Myocyte (in vitro differentiated cells): ENCODE results near the gene SYT1. TPM values are rescaled to one million over a fixed set of nuclear protein-coding genes. Genes with fewer than 3 reads are reported as not detected.
A peak's percentile ranks its signal among the peaks of the same experiment; 100 is the strongest.
"Not testable (repeated sequence)": the region's sequence is repeated elsewhere in the genome, so short reads cannot be mapped to it uniquely, and the experiment has no call there.

Source experiments
- DNase-seq: peaks from one replicate; pipeline ENCODE4 v3.0.0-alpha.2; 2012; ENCODE audit warnings: low read depth
- total RNA-seq: library from RNA; depleted of rRNA; stranded (reverse); fragments of >200 nt; gene quantifications from 2 replicates; pipeline ENCODE4 v1.2.3, GENCODE V29; 2014

SYT1 gene
- total RNA-seq, 1 donor from 2014 or later, result 29.6 TPM

DNA sequence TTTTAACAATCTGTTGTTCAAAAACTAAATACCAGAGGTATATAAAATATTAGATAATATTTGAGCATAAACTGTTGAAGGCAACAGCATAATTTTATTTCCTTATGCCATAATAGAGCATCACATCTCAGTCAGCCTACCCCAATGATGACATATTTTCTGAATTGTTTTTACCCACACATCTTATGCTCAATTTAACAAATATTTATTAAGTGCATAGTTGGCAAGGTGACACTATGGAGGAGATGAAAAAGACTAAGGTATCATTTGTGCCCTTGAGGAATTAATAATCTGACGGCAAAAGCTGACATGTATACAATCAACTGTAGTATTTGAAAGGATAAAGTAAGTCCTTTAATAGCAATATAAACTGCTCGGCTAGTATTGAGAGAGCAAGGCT is 102.4 kb downstream of the SYT1 start:
- DNase-seq, result no peak

DNA sequence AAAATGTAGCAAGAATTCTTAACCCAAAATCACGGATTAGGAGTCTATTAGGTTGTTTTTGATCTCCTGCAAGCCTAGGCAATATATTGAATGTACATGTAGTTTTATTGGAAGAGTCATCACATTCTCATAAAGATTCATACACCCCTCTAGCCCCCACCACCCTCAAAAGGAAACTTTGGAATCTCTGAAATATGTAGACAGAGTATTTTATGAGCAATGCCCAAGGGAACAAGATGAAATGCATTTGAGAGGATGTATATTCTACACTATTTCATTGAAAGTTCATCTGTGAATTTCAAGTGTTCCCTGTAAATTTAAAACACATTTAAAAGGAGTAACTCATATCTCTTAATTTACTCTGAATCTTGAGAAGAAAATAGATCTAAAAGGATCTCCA is 103.7 kb downstream of the SYT1 start:
- no peak for DNase-seq

DNA sequence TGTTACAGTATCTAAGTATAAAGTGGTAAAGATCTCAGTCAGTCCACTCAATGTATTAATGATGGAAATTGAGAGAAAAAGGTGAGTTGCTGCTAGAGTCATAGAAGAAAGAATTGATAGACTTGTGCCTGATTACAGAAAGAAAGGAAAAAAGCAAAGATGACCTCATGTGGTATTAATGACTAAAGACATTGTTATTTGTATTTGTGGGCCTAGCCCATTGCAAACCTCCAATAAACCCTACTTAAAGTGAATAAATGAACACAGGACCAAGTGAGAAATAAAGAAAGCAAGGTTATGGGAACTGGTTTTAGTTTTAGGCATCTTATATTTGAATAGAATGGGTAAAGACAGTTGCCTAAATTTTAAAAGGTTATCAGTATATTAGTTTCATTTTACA is 105.5 kb downstream of the SYT1 start:
- DNase-seq, result no peak

DNA sequence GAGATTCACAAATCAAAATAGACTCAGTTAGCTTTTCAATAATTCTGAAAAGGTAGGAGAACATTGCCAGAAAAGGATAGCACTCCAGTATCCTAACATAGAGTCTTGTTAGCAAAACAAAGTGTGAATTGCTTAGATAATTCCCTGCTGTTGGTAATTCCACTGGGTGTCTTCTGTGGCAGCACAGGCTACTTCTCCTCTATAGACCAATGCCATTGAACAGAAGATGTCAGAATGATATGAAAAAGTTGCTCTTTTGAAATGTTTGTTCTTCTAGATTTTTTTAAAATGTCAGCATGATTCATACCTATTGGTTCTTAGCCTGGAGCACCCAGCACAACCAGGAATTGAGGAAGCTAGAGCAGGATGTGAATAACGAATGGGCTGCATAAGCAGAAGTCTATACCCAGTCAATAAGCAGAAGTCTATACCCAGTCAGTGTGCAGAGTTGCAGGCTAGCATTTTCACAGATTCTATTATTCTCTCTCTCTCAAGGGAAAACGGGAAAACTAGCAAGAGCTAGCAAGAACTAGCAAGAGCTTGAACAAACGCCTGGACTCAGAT is 112.8 kb downstream of the SYT1 start:
- DNase-seq, result no peak

DNA sequence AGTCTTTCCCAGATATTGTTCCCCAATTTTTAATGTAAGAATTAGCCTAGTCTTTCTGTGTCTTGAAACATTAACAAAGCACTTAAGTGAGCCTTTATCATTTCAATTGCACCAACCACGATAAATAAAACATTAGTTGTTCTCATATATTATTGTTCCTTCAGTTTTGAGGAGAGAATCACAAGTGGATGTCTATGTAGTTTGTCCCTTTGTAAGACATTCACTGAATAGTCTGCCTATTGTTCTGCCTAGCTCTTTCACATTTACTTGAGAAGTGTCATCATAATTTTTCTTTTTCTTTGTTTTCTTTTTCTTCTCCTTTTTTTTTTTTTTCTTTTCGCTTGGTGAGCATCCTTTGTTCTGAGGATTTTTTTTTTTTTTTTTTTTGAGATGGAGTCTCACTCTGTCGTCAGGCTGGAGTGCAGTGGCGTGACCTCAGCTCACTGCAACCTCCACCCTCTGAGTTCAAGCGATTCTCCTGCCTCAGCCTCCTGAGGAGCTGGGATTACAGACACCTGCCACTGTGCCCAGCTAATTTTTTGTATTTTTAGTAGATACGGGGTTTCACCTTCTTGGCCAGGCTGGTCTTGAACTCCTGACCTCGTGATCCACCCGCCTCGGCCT is 129.7 kb downstream of the SYT1 start:
- DNase-seq, result no peak

DNA sequence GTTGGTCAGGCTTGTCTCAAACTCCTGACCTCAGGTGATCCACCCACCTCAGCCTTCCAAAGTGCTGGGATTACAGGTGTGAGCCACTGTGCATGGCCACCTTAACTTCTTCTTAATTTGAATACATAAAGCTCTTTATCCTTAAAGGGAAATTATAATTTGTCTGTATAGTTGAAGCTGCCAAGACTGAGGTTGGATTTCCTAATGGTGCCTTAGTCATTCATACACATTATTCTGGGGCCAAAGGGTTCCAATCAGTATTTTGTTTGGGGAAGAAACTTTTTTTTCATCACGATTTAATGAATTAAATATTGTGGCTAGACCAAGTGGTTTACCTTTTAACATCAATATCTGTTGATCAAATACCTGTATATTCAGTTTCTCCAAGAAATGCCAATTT is 135.9 kb downstream of the SYT1 start:
- no peak for DNase-seq

DNA sequence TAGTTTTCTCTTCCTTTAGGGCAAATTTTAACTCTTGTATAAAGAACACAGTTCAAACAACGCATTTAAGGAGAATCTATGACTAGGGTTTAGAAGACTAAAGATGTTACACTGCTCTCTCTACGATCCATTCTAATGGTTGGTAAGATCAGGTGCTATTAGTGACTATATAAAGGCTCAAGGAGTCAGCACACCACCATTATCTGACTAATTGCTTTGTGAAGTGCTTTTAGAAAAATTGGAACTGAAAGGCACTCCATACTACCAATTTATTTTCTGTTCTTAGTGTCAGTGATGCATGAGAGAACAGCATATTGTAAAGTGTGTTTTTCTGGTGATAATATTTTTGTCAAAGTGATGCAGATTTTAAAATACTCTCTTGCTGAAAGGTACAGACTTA is 136.8 kb downstream of the SYT1 start:
- no peak for DNase-seq

DNA sequence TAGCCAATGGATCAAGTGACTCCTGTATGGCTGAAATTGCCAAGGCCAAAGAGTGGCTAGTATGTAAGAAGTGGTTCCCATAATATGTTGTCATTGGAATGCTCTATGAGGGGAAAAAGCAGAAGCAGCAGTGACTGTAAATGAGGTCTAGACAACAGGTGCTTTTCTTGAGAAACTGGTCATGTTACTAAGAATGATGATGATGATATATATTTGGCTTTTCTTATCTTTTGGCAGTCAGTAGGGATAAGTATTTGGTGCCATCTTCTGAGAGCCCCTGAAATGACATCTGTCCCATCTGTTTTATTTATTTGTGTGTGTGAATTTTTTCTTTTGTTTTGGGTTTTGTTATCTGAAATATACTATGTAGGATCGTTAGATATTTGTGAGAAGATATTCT is 141.7 kb downstream of the SYT1 start:
- DNase-seq, result peak; percentile 88

DNA sequence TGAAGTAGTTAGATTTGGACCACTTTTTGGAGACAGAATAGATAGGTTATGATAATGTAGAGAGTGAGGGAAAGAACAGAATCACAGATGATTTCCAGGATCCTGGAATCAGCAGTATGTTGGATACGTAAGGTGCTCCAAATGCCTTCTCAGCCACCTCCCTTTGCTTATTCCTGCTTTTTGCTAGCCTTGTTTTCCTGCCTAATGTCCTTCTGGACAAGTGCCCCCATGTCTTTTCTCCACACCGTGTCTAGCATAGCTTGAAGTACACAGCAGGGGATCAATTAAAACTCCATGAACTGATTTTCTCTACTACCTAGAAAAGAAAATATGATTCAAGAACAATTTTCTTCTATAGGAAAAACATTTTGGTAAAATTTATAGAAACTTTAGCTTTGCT is 144.0 kb downstream of the SYT1 start:
- DNase-seq, result no peak

DNA sequence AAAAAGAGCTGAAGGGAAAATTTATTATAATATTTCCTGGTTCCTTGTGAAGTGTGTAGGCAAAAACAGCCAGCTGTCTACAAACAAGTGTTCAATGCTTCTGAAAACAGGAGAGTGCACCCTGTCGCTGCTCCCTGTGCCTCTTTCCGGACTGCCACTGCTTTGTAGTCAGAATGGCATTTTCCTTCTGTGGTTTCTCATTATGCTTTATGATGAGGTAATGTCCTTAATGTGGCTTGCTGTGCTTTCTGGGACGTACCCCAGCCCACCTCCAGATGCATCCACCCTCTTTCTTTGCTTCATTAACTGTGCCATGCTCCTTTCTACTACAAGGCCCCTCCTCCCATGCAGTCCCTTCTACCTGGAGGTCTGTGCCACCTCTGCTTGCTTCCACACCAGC is 148.1 kb downstream of the SYT1 start:
- DNase-seq, result peak; percentile 61

DNA sequence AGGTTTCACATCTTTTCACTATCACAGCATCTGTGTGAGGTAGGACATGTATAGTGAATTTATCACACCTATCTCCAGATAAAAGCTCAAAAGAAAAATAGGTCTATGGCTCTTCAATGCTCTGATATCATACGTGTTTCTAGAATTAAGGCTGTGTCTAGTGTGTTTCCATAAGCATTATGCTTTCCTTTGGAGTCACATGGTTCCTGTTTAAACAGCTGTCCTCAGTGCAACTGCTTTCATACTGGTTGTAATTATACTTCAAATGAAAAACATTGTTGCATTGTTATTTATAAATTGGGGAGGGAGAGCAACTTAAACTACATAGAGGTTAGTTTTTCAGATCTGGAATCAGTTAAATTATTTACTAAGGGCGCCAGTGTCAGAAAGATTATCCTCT is 151.6 kb downstream of the SYT1 start:
- DNase-seq, result peak; percentile 49

DNA sequence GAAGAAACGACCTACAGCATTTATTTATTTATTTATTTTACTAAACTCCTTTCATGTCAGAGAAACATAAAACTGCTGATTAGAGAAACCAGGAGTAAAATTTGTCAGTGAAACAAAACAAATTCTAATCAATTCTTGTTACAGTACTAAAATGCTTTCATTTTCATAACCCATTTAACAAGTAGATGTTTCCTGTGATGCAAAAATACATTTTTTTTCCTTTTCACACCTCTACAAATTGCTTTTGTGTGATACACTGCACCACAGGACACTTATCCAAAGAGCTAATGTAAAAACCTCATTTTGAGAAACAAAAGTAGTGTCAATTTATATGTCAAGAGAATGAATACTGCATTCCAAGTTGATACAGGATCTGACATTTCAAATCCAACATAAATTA is 155.1 kb downstream of the SYT1 start:
- no peak for DNase-seq

DNA sequence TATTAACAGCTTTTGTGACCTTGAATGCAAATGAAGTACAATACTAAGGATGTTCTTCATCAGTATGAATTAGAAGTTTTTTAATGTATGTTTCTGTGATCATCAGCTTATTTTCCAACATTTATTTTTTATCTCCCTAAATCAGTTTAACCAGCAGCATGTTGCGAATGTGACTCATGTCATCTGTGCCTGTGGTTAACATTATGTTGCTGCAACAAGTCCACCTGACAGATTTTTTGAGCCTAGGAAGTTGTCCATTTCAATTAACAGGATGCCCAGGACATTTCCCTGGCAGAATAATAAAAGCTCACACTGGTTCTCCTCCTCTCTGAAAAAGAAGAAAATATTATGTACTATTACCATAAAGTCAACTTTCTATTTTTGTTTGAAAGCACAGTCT is 155.5 kb downstream of the SYT1 start:
- DNase-seq, result peak; percentile 41

DNA sequence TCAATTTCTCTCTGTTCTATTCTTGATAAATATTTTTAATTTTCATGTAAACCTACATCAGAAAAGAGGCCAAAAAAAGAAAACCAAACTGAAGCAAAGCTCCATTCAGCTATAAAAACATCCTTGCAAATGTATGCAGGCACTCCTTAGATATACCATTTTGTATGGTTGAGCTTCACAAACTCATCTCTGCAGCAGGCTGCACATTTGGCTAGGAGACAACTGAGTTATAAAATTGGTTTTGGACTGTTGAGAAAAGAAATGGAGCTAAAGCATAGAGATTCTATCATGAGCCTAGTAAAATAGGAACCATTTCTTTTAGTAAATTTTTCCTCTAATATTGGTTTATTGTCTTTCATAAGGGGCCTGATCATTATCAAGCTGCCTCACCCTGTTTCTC is 156.4 kb downstream of the SYT1 start:
- DNase-seq, result no peak

DNA sequence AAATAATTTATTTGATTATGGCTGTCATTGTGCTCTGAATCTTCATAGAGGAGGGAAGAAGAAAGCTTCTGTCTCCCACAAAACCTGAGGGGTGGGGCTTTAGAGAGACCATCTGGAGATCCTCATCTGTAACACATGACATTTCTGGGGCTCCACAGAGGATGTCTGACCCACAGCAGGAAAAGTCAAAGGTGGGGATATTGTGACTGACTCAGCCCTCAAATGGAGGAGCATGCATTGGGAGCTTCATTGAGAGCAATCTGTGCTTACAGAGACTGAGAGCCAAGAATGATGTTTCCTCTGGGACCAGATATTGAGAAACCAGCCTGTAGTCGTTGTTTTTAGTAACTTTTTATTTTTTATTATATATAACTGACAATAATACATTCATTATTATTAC is 158.7 kb downstream of the SYT1 start:
- DNase-seq, result no peak

DNA sequence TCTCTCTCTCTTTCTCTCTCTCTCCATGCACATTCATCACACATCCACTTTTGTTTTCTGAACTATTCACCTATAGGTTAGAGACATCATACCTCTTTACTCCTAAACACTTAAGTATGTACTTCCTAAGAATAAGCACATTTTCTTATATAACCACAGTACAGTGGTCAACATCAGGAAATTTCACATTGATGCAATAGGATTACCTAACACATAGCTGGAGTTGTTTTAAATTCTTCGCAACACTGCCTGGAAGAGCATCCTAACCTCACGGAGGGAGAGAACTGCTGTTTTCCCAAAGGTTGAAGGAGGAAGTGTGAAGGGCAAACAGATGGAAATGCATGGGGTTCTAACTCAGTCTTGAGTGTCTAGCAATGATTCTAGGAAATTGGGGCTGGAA is 159.2 kb downstream of the SYT1 start:
- DNase-seq, result no peak

DNA sequence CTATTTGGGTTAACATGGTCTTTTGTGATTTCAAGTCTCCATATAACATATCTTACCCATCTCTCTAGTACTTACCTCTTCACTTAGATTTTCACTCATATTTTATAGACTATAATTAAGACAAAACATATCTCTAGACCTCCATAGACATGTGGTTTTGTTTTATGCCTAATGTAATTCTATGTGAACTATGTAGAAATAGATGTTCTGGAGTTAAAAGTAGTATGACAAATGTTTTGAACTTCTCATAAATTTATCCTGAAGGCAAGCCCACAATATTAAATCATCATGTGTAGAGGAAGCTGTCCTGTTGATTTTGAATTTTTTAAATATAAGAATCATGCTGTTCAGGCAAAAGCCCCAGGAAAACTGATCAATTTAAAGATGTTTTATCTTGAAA is 169.2 kb downstream of the SYT1 start:
- DNase-seq, result no peak

DNA sequence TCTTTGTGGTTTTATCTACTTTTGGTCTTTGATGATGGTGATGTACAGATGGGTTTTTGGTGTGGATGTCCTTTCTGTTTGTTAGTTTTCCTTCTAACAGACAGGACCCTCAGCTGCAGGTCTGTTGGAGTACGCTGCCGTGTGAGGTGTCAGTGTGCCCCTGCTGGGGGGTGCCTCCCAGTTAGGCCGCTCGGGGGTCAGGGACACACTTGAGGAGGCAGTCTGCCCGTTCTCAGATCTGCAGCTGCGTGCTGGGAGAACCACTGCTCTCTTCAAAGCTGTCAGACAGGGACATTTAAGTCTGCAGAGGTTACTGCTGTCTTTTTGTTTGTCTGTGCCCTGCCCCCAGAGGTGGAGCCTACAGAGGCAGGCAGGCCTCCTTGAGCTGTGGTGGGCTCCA is 180.2 kb downstream of the SYT1 start:
- not testable (repeated sequence) for DNase-seq

DNA sequence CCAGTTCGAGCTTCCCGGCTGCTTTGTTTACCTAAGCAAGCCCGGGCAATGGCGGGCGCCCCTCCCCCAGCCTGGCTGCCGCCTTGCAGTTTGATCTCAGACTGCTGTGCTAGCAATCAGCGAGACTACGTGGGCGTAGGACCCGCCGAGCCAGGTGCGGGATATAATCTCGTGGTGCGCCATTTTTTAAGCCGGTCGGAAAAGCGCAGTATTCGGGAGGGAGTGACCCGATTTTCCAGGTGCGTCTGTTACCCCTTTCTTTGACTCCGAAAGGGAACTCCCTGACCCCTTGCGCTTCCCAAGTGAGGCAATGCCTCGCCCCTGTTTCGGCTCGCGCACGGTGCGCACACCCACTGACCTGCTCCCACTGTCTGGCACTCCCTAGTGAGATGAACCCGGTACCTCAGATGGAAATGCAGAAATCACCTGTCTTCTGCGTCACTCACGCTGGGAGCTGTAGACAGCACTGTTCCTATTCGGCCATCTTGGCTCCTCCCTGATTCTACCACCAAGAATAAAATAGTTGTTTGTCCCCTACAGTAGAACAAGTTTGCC is 180.7 kb downstream of the SYT1 start:
- DNase-seq, result not testable (repeated sequence)

DNA sequence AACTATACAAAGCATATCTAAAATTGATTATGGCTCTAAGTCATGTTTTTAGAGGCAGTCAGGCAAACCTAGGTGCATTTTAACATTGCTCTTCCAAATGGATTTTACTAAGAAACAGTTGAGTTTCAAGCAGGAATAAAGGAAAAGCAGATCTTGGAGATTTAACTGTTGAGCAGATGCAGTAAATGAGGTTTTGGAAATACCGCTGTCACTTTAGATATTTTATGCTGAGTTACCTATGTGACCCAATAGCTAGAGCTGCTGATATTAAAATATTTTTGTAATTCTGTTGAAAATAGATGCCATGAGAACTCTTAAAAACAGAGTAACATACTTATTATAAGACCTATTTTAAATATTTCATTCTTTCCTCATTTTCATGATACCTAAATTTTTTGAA is 181.4 kb downstream of the SYT1 start:
- DNase-seq, result no peak

DNA sequence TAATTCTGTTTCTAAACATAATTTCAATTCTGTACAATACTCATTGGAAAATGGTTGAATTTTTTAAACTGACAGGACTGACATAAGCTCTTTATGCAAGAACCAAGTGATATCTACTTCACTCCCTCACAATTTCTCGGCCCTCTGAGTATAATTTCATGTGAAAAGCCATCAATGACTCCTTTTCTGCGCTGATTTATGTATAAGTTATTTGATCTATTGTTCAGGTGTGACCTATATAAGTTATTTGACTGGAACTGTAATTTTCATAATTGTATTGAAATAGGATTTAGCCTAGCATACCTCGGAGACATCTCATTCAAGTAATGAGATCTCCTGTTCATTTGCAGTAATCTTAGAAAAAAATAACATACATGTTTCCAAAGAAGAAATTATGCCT is 184.4 kb downstream of the SYT1 start:
- DNase-seq, result no peak

DNA sequence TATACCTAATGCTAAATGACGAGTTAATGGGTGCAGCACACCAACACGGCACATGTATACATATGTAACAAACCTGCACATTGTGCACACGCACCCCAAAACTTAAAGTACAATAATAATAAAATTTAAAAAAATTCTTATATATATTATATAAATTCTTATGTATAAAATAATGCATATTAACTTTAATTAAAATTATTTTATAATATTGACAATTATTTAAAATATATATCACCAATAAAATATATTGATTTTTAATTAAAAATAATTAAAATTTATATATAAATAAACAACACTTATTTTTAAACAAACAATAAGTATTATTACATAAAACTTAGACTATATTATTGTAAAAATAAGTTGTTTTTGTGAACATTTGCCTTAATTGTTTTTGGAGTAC is 188.8 kb downstream of the SYT1 start:
- no peak for DNase-seq

DNA sequence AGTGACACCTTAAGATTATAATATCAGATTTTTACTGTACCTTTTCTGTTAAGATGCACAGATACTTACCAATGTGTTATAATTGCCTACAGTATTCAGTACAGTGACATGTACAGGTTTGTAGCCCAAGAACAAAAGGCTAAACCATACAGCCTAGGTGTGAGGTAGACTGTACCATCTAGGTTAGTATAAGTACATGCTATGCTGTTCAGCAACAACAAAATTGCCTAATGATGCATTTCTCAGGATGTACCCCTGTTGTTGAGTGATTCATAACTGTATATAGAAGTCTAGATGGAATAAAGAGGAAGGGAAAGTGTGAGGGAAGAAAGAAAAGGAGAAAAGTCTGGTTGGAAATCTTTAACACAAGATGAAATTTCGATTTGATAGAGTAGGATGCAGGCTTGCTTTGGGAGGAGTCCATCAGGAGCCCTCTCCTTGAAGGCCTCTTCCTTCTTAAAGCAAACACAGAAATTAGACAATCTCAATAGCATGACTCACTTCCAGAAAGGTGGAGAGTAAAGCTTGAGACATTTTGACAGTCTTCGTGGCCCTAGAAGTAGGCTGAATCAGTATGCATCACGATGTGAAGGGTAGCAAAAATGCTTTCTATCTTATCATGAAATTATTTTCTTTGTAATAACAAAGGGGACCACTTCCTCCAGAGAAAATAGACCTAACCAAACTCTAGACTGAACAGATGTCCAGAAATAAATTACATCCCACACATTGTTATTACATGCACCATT is 191.5 kb downstream of the SYT1 start:
- peak; percentile 28 for DNase-seq
